IMR-90 (cell line): ENCODE results near the gene PDCD10. TPM values are rescaled to one million over a fixed set of nuclear protein-coding genes. Genes with fewer than 3 reads are reported as not detected.

ENCODE experiments used
- ATAC-seq: fragments of 200-7000 bp; cut with Tn5 transposase; 2 replicates; pipeline ENCODE4 v1.9.1; 2020; ENCODE audit warnings: low read depth, mild to moderate bottlenecking, moderate library complexity
- BruUV-seq: library from RNA; stranded (reverse); fragments of 400-500 nt; replicated peaks from 2 replicates; lab custom pipeline; 2021; lab: Mats Ljungman, UMichigan
- CTCF ChIA-PET: fragments of 300-600 bp; formaldehyde crosslinking; extraction: SDS; loops from one replicate; lab custom pipeline; 2021; ENCODE audit warnings: antibody characterized with exemption; lab: Yijun Ruan, JAX
- POLR2A ChIA-PET: fragments of 300-600 bp; sonication (Branson Sonifier 250); formaldehyde crosslinking; loops from one replicate; lab custom pipeline; 2022; ENCODE audit warnings: antibody characterized with exemption; ENCODE audit not compliant: unreplicated experiment; lab: Charles Lee
- DNase-seq: peaks from one replicate; pipeline ENCODE4 v3.0.0; 2013
- H2AFZ ChIP-seq: replicated peaks from 2 replicates; pipeline ENCODE3; 2013; ENCODE audit warnings: low read length, mild to moderate bottlenecking; ENCODE audit not compliant: poor library complexity
- H2AK5ac ChIP-seq: 2 replicates; pipeline ENCODE4 v1.6.1; 2013; ENCODE audit warnings: low read depth, low read length, inconsistent platforms
- H2AK9ac ChIP-seq: replicated peaks from 2 replicates; pipeline ENCODE3; 2013; ENCODE audit warnings: mild to moderate bottlenecking, low read depth, low read length, moderate library complexity; ENCODE audit not compliant: poor library complexity
- H2BK120ac ChIP-seq: 2 replicates; pipeline ENCODE4 v1.6.1; 2013; ENCODE audit warnings: low read depth, low read length, inconsistent platforms
- H2BK15ac ChIP-seq: 3 replicates; pipeline ENCODE4 v1.6.1; 2013; ENCODE audit warnings: low read depth, low read length, inconsistent platforms
- H2BK20ac ChIP-seq: 2 replicates; pipeline ENCODE4 v1.6.1; 2013; ENCODE audit warnings: low read depth, mild to moderate bottlenecking, inconsistent platforms, low read length, moderate library complexity
- H2BK5ac ChIP-seq: 2 replicates; pipeline ENCODE4 v1.6.1; 2013; ENCODE audit warnings: mild to moderate bottlenecking, low read depth, low read length, inconsistent platforms; ENCODE audit not compliant: poor library complexity, severe bottlenecking
- H3K14ac ChIP-seq: replicated peaks from 2 replicates; pipeline ENCODE4 v1.6.1; 2013; ENCODE audit warnings: low read depth, low read length, inconsistent platforms
- H3K18ac ChIP-seq: 2 replicates; pipeline ENCODE4 v1.6.1; 2013; ENCODE audit warnings: low read depth, low read length, control low read depth
- H3K23ac ChIP-seq: 2 replicates; pipeline ENCODE4 v1.6.1; 2013; ENCODE audit warnings: low read depth, low read length, inconsistent platforms
- H3K27ac ChIP-seq: 2 replicates; pipeline ENCODE4 v1.5.1; 2013; ENCODE audit warnings: mild to moderate bottlenecking, control low read depth, low read length; ENCODE audit not compliant: insufficient read depth
- H3K27me3 ChIP-seq: 2 replicates; pipeline ENCODE4 v1.6.1; 2013; ENCODE audit warnings: low read length; ENCODE audit not compliant: control insufficient read depth, insufficient read depth
- H3K36me3 ChIP-seq: 2 replicates; pipeline ENCODE4 v1.6.1; 2013; ENCODE audit warnings: low read length, mixed read lengths; ENCODE audit not compliant: control insufficient read depth, insufficient read depth
- H3K4ac ChIP-seq: 2 replicates; pipeline ENCODE4 v1.6.1; 2013; ENCODE audit warnings: low read depth, low read length, inconsistent platforms
- H3K4me1 ChIP-seq: 2 replicates; pipeline ENCODE4 v1.6.1; 2013; ENCODE audit warnings: low read length, mixed read lengths; ENCODE audit not compliant: control insufficient read depth, insufficient read depth
- H3K4me2 ChIP-seq: 2 replicates; pipeline ENCODE4 v1.6.1; 2013; ENCODE audit warnings: low read depth, mild to moderate bottlenecking, control low read depth, low read length, moderate library complexity
- H3K4me3 ChIP-seq: 2 replicates; pipeline ENCODE4 v1.5.1; 2013; ENCODE audit warnings: low read depth, mild to moderate bottlenecking, control low read depth, low read length, moderate library complexity; ENCODE audit not compliant: insufficient read depth
- H3K56ac ChIP-seq: 2 replicates; pipeline ENCODE4 v1.6.1; 2013; ENCODE audit warnings: low read length, inconsistent platforms; ENCODE audit not compliant: insufficient read depth; ENCODE audit errors: extremely low read depth
- H3K79me1 ChIP-seq, 2 experiments: 2 replicates each; pipeline ENCODE4 v1.6.1; 2013; ENCODE audit warnings: low read length in 2 of 2, inconsistent platforms in 1 of 2, low read depth in 1 of 2
- H3K9ac ChIP-seq: 2 replicates; pipeline ENCODE4 v1.6.1; 2013; ENCODE audit warnings: low read depth, low read length, control low read depth
- H3K9me1 ChIP-seq: 2 replicates; pipeline ENCODE4 v1.6.1; 2013; ENCODE audit warnings: low read length, inconsistent platforms; ENCODE audit not compliant: insufficient read depth
- H3K9me3 ChIP-seq: 2 replicates; pipeline ENCODE4 v1.6.1; 2013; ENCODE audit warnings: low read length; ENCODE audit not compliant: control insufficient read depth, insufficient read depth
- H4K20me1 ChIP-seq: 2 replicates; pipeline ENCODE4 v1.6.1; 2013; ENCODE audit warnings: low read length, inconsistent platforms; ENCODE audit not compliant: insufficient read depth
- H4K5ac ChIP-seq: 2 replicates; pipeline ENCODE4 v1.6.1; 2013; ENCODE audit warnings: mild to moderate bottlenecking, low read depth, low read length, control low read depth
- H4K8ac ChIP-seq, 2 experiments: 2 replicates each; pipeline ENCODE4 v1.6.1; 2013; ENCODE audit warnings: low read depth in 2 of 2, low read length in 2 of 2, control low read depth in 1 of 2, inconsistent platforms in 1 of 2
- H4K91ac ChIP-seq: 2 replicates; pipeline ENCODE4 v1.6.1; 2013; ENCODE audit warnings: low read depth, low read length, inconsistent platforms; ENCODE audit not compliant: insufficient read depth
- BHLHE40 ChIP-seq: fragments of 150-350 bp; IDR thresholded peaks from 2 replicates; pipeline ENCODE4 v1.6.1; 2016; ENCODE audit warnings: mild to moderate bottlenecking, low read depth, low read length
- CEBPB ChIP-seq: IDR thresholded peaks from 2 replicates; pipeline ENCODE4 v1.6.1; 2012; ENCODE audit warnings: low read depth, low read length, improper control_type of control experiment
- CTCF ChIP-seq: conservative IDR thresholded peaks from 2 replicates; pipeline ENCODE4 v1.5.1; 2012; ENCODE audit warnings: mild to moderate bottlenecking, low read depth, low read length, improper control_type of control experiment
- ELK1 ChIP-seq: fragments of 150-350 bp; IDR thresholded peaks from 2 replicates; pipeline ENCODE4 v1.6.1; 2016; ENCODE audit warnings: low read depth, mild to moderate bottlenecking, low read length, moderate library complexity, borderline replicate concordance
- FOS ChIP-seq: fragments of 150-350 bp; IDR thresholded peaks from 2 replicates; pipeline ENCODE4 v1.6.1; 2016; ENCODE audit warnings: low read depth, low read length
- MAZ ChIP-seq: IDR thresholded peaks from 2 replicates; pipeline ENCODE4 v1.6.1; 2012; ENCODE audit warnings: low read depth, mild to moderate bottlenecking, low read length, improper control_type of control experiment, moderate library complexity, borderline replicate concordance
- NFE2L2 ChIP-seq: fragments of 150-350 bp; IDR thresholded peaks from 2 replicates; pipeline ENCODE4 v1.6.1; 2016; ENCODE audit warnings: low read depth, mild to moderate bottlenecking, low read length
- RCOR1 ChIP-seq: IDR thresholded peaks from 2 replicates; pipeline ENCODE4 v1.6.1; 2012; ENCODE audit warnings: mild to moderate bottlenecking, low read length, improper control_type of control experiment; ENCODE audit not compliant: insufficient replicate concordance
- RFX5 ChIP-seq: IDR thresholded peaks from 2 replicates; pipeline ENCODE4 v1.8.0; 2012; ENCODE audit warnings: low read depth, mild to moderate bottlenecking, low read length, moderate library complexity
- SMC3 ChIP-seq: fragments of 150-350 bp; IDR thresholded peaks from 2 replicates; pipeline ENCODE4 v1.6.1; 2016; ENCODE audit warnings: low read depth, mild to moderate bottlenecking, antibody characterized with exemption, low read length, moderate library complexity
- USF2 ChIP-seq: fragments of 150-350 bp; IDR thresholded peaks from 2 replicates; pipeline ENCODE4 v1.6.1; 2017; ENCODE audit warnings: mild to moderate bottlenecking, antibody characterized with exemption, low read length, low read depth
- WGBS, 2 experiments: methylation state at CpG; one replicate each; pipeline versions ENCODE4 v1.1.5 to v1.1.7; 2013; ENCODE audit warnings: missing lambda C conversion rate in 2 of 2; ENCODE audit not compliant: insufficient read length in 1 of 2; ENCODE audit errors: extremely low coverage in 2 of 2; 5-methylcytosine and 5-hydroxymethylcytosine counted together
- dilution Hi-C: fragments of 300-500 bp; cut with HindIII; formaldehyde crosslinking; loops from one replicate; pipeline ENCODE4 v1.14.3; 2018; ENCODE audit warnings: low sequenced_read_pairs; ENCODE audit not compliant: unreplicated experiment
- in situ Hi-C: fragments of 300-500 bp; cut with MboI; formaldehyde crosslinking; loops from 3 replicates; pipeline ENCODE4 v1.14.3; 2019; ENCODE audit warnings: low sequenced_read_pairs, inconsistent platforms, mixed read lengths
- intact Hi-C: fragments of 100-400 bp; cut with micrococcal nuclease; formaldehyde crosslinking; loops from 2 replicates; pipeline ENCODE4 v1.10.0; 2022
- polyA plus RNA-seq, 3 experiments: library from polyadenylated mRNA; depleted of rRNA; stranded (reverse); fragments of >200 nt; gene quantifications; 2 replicates each; pipeline ENCODE4 v1.2.3, GENCODE V29; 2012; ENCODE audit warnings: low replicate concordance in 1 of 3
- total RNA-seq: library from RNA; depleted of rRNA; stranded (reverse); fragments of >200 nt; gene quantifications from 2 replicates; pipeline ENCODE4 v1.2.3, GENCODE V29; 2012

The PDCD10 gene
- total and polyA plus RNA-seq, 2 of the 4 experiments (the other 2 are of a cell fraction), result 36.7 to 47.3 TPM

- Histone ChIP-seq H3K4me1 (no peaks in the 10 kb centered on the region), H2AK9ac (no peak overlapping the region), H3K9ac (no peak overlapping the region), H2BK20ac (no peak overlapping the region), H3K23ac (no peak overlapping the region), H4K8ac (no peak overlapping the region), H3K4me2 (no peak overlapping the region), H3K9me1 (no peaks in the 10 kb centered on the region), H3K27me3 (no peaks in the 10 kb centered on the region), H3K27ac (no peak overlapping the region), H3K4ac (no peak overlapping the region), H4K5ac (no peak overlapping the region), H4K20me1 (no peaks in the 10 kb centered on the region), H3K9me3 (no peaks in the 10 kb centered on the region), H2AK5ac (no peak overlapping the region), H2BK5ac (no peak overlapping the region), H3K14ac (no peak overlapping the region), H2AFZ (no peak overlapping the region), H3K79me1 (no peaks in the 10 kb centered on the region), H3K4me3 (no peak overlapping the region), H2BK15ac (no peak overlapping the region), H3K36me3 (no peaks in the 10 kb centered on the region), H2BK120ac (no peak overlapping the region), H4K91ac (no peak overlapping the region), H3K56ac (no peak overlapping the region), H3K18ac (no peak overlapping the region)
- CTCF ChIA-PET, result no interaction called here
- in situ Hi-C loops, result no loop called here
- dilution Hi-C loops, result no loop called here
- TF ChIP-seq RCOR1, result no peak
- no peak for TF ChIP-seq CEBPB
- TF ChIP-seq USF2, result no peak
- no peak for TF ChIP-seq RFX5
- TF ChIP-seq CTCF, result no peak
- no peak for TF ChIP-seq MAZ
- TF ChIP-seq FOS, result no peak
- TF ChIP-seq NFE2L2, result no peak
- TF ChIP-seq ELK1, result no peak
- TF ChIP-seq BHLHE40, result no peak
- no peak for TF ChIP-seq SMC3
- ATAC-seq (no peak), DNase-seq (no peak)
- intact Hi-C loops, result no loop called here
- POLR2A ChIA-PET, result no interaction called here
- no CpG with 5 or more reads among the region's 1 CpG for WGBS, 2 experiments
- no TSS peak for BruUV-seq
These were observed 77.9 kb downstream of the PDCD10 start for GRCh38 chr3:167656821-167657220.
